H1 (cell line): Measurements from ENCODE around the gene GPC4. TPM values are rescaled to one million over a fixed set of nuclear protein-coding genes. Genes with fewer than 3 reads are reported as not detected.

ENCODE experiments used
- CTCF ChIA-PET: fragments of 300-600 bp; sonication (Branson Sonifier 250); formaldehyde crosslinking; loops from one replicate; lab custom pipeline; 2021; ENCODE audit not compliant: partially characterized antibody; lab: Charles Lee
- POLR2A ChIA-PET: fragments of 300-600 bp; sonication (Branson Sonifier 250); formaldehyde crosslinking; loops from one replicate; lab custom pipeline; 2021; ENCODE audit warnings: inconsistent platforms; ENCODE audit not compliant: partially characterized antibody; lab: Charles Lee
- DNase-seq, 2 experiments: peaks; one replicate each; pipeline versions ENCODE4 v3.0.0 to v3.0.0-alpha.2; 2010 to 2022; ENCODE audit warnings: low spot score in 2 of 2, low read depth in 1 of 2, mixed read lengths in 1 of 2
- FAIRE-seq: peaks from 2 replicates; lab custom pipeline; 2011; peaks lifted over from hg19 to GRCh38; lab: Jason Lieb, UNC
- H2AFZ ChIP-seq: 2 replicates; pipeline ENCODE4 v1.8.1; 2012; ENCODE audit warnings: low read length, inconsistent platforms
- H2AK5ac ChIP-seq: 2 replicates; pipeline ENCODE4 v1.6.1; 2013; ENCODE audit warnings: low read depth, low read length
- H2BK120ac ChIP-seq: replicated peaks from 2 replicates; pipeline ENCODE3; 2013; ENCODE audit warnings: low read depth, low read length, inconsistent platforms
- H2BK12ac ChIP-seq: 2 replicates; pipeline ENCODE4 v1.6.1; 2013; ENCODE audit warnings: low read depth, low read length
- H2BK15ac ChIP-seq: 2 replicates; pipeline ENCODE4 v1.6.1; 2013; ENCODE audit warnings: low read length
- H2BK20ac ChIP-seq: 2 replicates; pipeline ENCODE4 v1.6.1; 2013; ENCODE audit warnings: low read length
- H2BK5ac ChIP-seq: 2 replicates; pipeline ENCODE4 v1.6.1; 2013; ENCODE audit warnings: low read depth, low read length
- H3K14ac ChIP-seq: 2 replicates; pipeline ENCODE4 v1.6.1; 2013; ENCODE audit warnings: inconsistent platforms; ENCODE audit not compliant: insufficient read length
- H3K18ac ChIP-seq: 2 replicates; pipeline ENCODE4 v1.6.1; 2013; ENCODE audit warnings: low read length; ENCODE audit errors: extremely low read depth
- H3K23ac ChIP-seq: 2 replicates; pipeline ENCODE4 v1.6.1; 2013; ENCODE audit warnings: inconsistent platforms; ENCODE audit not compliant: insufficient read length
- H3K23me2 ChIP-seq: 2 replicates; pipeline ENCODE4 v1.6.1; 2013; ENCODE audit warnings: low read depth, low read length
- H3K27ac ChIP-seq: 2 replicates; pipeline ENCODE4 v1.6.1; 2011; ENCODE audit warnings: low read depth, low read length, inconsistent platforms
- H3K27me3 ChIP-seq, 4 experiments: replicated peaks in 1 of 4; 1 replicate in 1 of 4; 2 replicates in 3 of 4; pipeline versions ENCODE4 v1.6.1 to v1.8.1; 2011 to 2013; ENCODE audit warnings: low read length in 3 of 4, mild to moderate bottlenecking in 3 of 4, inconsistent platforms in 2 of 4, mixed read lengths in 2 of 4, moderate library complexity in 1 of 4; ENCODE audit not compliant: control insufficient read depth in 3 of 4, insufficient read depth in 3 of 4; ENCODE audit errors: extremely low read depth in 1 of 4
- H3K36me3 ChIP-seq, 4 experiments: 2 replicates each; pipeline versions ENCODE4 v1.6.1 to v1.8.1; 2011 to 2013; ENCODE audit warnings: mild to moderate bottlenecking in 4 of 4, low read length in 3 of 4, moderate library complexity in 2 of 4, control low read depth in 1 of 4, inconsistent platforms in 1 of 4; ENCODE audit not compliant: insufficient read depth in 4 of 4, control insufficient read depth in 2 of 4
- H3K4ac ChIP-seq: replicated peaks from 2 replicates; pipeline ENCODE3; 2013; ENCODE audit warnings: low read length, low read depth, mixed read lengths, inconsistent platforms; ENCODE audit not compliant: insufficient read length
- H3K4me1 ChIP-seq, 4 experiments: replicated peaks in 1 of 4; 1 replicate in 1 of 4; 2 replicates in 3 of 4; pipeline versions ENCODE4 v1.6.1 to v1.8.1; 2011 to 2013; ENCODE audit warnings: low read length in 3 of 4, inconsistent platforms in 2 of 4, mixed read lengths in 1 of 4; ENCODE audit not compliant: insufficient read depth in 4 of 4, control insufficient read depth in 3 of 4
- H3K4me2 ChIP-seq, 2 experiments: 2 replicates each; pipeline versions ENCODE4 v1.6.1 to v1.8.1; 2011 to 2013; ENCODE audit warnings: low read depth in 2 of 2, low read length in 2 of 2, control low read depth in 1 of 2, inconsistent platforms in 1 of 2, mild to moderate bottlenecking in 1 of 2; ENCODE audit not compliant: insufficient read depth in 1 of 2
- H3K4me3 ChIP-seq, 4 experiments: fragments of 200-600, 300-600 bp in 1 of 4; sonication (generic), shearing (Covaris generic), sonication (Bioruptor Twin) in 1 of 4; 2 replicates each; pipeline versions ENCODE4 v1.5.1 to v1.8.1; 2011 to 2016; ENCODE audit warnings: low read length in 4 of 4, low read depth in 3 of 4, control low read depth in 2 of 4, inconsistent platforms in 2 of 4, mild to moderate bottlenecking in 2 of 4, mixed read lengths in 1 of 4, moderate library complexity in 1 of 4; ENCODE audit not compliant: insufficient read depth in 2 of 4; ENCODE audit errors: extremely low read depth in 1 of 4
- H3K56ac ChIP-seq: replicated peaks from 2 replicates; pipeline ENCODE3; 2013; ENCODE audit warnings: low read depth, mild to moderate bottlenecking, mixed read lengths, low read length, inconsistent platforms; ENCODE audit not compliant: insufficient read length
- H3K79me1 ChIP-seq: 2 replicates; pipeline ENCODE4 v1.6.1; 2013; ENCODE audit warnings: low read depth, low read length, control low read depth
- H3K79me2 ChIP-seq, 2 experiments: 2 replicates each; pipeline versions ENCODE4 v1.6.1 to v1.8.1; 2012 to 2013; ENCODE audit warnings: low read length in 2 of 2, mild to moderate bottlenecking in 2 of 2, inconsistent platforms in 1 of 2; ENCODE audit not compliant: insufficient read depth in 2 of 2, control insufficient read depth in 1 of 2
- H3K9ac ChIP-seq, 4 experiments: replicated peaks in 1 of 4; 1 replicate in 1 of 4; 2 replicates in 3 of 4; pipeline versions ENCODE4 v1.6.1 to v1.8.1; 2011 to 2013; ENCODE audit warnings: low read depth in 3 of 4, low read length in 3 of 4, control low read depth in 2 of 4, mild to moderate bottlenecking in 2 of 4, moderate library complexity in 2 of 4, inconsistent platforms in 1 of 4; ENCODE audit errors: extremely low read depth in 1 of 4
- H3K9me3 ChIP-seq, 2 experiments: 2 replicates each; pipeline versions ENCODE4 v1.6.1 to v1.8.1; 2012 to 2013; ENCODE audit warnings: mild to moderate bottlenecking in 2 of 2, moderate library complexity in 2 of 2, control low read depth in 1 of 2, inconsistent platforms in 1 of 2, low read depth in 1 of 2, low read length in 1 of 2, mixed read lengths in 1 of 2; ENCODE audit not compliant: insufficient read depth in 2 of 2
- H4K20me1 ChIP-seq, 2 experiments: replicated peaks in 1 of 2; 2 replicates each; pipeline versions ENCODE3 to v1.8.1; 2011 to 2013; ENCODE audit warnings: inconsistent platforms in 2 of 2, low read length in 2 of 2, mild to moderate bottlenecking in 1 of 2; ENCODE audit not compliant: insufficient read depth in 2 of 2, control insufficient read depth in 1 of 2
- H4K5ac ChIP-seq: 2 replicates; pipeline ENCODE4 v1.6.1; 2013; ENCODE audit warnings: low read length, low read depth, mixed read lengths, inconsistent platforms; ENCODE audit not compliant: insufficient read length
- H4K8ac ChIP-seq: 2 replicates; pipeline ENCODE4 v1.8.0; 2013; ENCODE audit warnings: mild to moderate bottlenecking, moderate library complexity, low read length, inconsistent platforms; ENCODE audit not compliant: insufficient read depth; ENCODE audit errors: extremely low read depth
- H4K91ac ChIP-seq: replicated peaks from 2 replicates; pipeline ENCODE3; 2013; ENCODE audit warnings: low read length, mixed read lengths, inconsistent platforms; ENCODE audit not compliant: insufficient read length
- CEBPB ChIP-seq: IDR thresholded peaks from 2 replicates; pipeline ENCODE4 v1.6.1; 2012; ENCODE audit warnings: low read depth, low read length
- FOSL1 ChIP-seq: IDR thresholded peaks from 2 replicates; pipeline ENCODE4 v1.6.1; 2011; ENCODE audit warnings: mild to moderate bottlenecking, low read depth, low read length, moderate library complexity; ENCODE audit not compliant: insufficient read depth
- KDM1A ChIP-seq: fragments of 200-600, 300-600 bp; sonication (generic); IDR thresholded peaks from 2 replicates; pipeline ENCODE4 v1.7.1; 2016; ENCODE audit warnings: mild to moderate bottlenecking, low read length, borderline replicate concordance
- RFX5 ChIP-seq: IDR thresholded peaks from 2 replicates; pipeline ENCODE4 v1.6.1; 2011; ENCODE audit warnings: low read depth, low read length, improper control_type of control experiment, borderline replicate concordance
- SP4 ChIP-seq: IDR thresholded peaks from 2 replicates; pipeline ENCODE4 v1.6.1; 2012; ENCODE audit warnings: low read length, inconsistent platforms
- ZNF274 ChIP-seq: IDR thresholded peaks from 2 replicates; pipeline ENCODE4 v1.7.0; 2012; ENCODE audit warnings: low read length, borderline replicate concordance; ENCODE audit errors: extremely low read depth
- WGBS, 2 experiments: shearing (Covaris generic) in 1 of 2; methylation state at CpG; one replicate each; pipeline versions ENCODE4 v1.1.6 to v1.1.7; 2013 to 2015; ENCODE audit warnings: low lambda C conversion rate in 2 of 2, mixed read lengths in 2 of 2, inconsistent platforms in 1 of 2, low coverage in 1 of 2, missing lambda C conversion rate in 1 of 2; ENCODE audit not compliant: insufficient replicate concordance in 2 of 2, insufficient coverage in 1 of 2, insufficient read length in 1 of 2; ENCODE audit errors: extremely low coverage in 1 of 2, missing lambda C conversion rate in 1 of 2; 5-methylcytosine and 5-hydroxymethylcytosine counted together
- polyA plus RNA-seq, 7 experiments: library from polyadenylated mRNA; depleted of rRNA in 3 of 7; stranded (reverse) in 5 of 7; unstranded in 2 of 7; fragments of >200 nt in 5 of 7; fragments of 200-250 nt in 2 of 7; gene quantifications; 1 replicate in 5 of 7; 2 replicates in 1 of 7; 4 replicates in 1 of 7; pipeline versions ENCODE4 v1.2.1 to v1.2.3, GENCODE V29; 2011 to 2013; ENCODE audit warnings: missing spikeins in 2 of 7, mixed read lengths in 2 of 7
- total RNA-seq: library from RNA; stranded (reverse); fragmentation: NEBNext Ultra II Directional; extraction: Animal tissue kit (Norgen Biotek cat#: 25700); gene quantifications from 2 replicates; pipeline ENCODE4 v1.2.1, GENCODE V29; 2021

Gene GPC4
- total and polyA plus RNA-seq, 2 of the 8 experiments (the other 6 are each of a cell fraction or from before 2014, with no cell fraction given): 46.8 to 230 TPM

- no peak overlapping the region for H3K4me3 ChIP-seq
These were observed 13.8 kb downstream of the GPC4 start for GRCh38 chrX:133401536-133401935.

More at GRCh38 chrX:133401536-133401935, 13.8 kb downstream of the GPC4 start:
- FAIRE-seq: no peak
- no peak overlapping the region for H3K4me2 ChIP-seq
- no peak overlapping the region for H4K8ac ChIP-seq
- no peak overlapping the region for H4K5ac ChIP-seq
- 0 out of 7 replicates have a peak, but pooled peaks cover 0 to 2% (median 0%) of the 10 kb centered on the region in 4 experiments for H3K4me1 ChIP-seq
- H2AK5ac ChIP-seq: no peak overlapping the region
- H3K27ac ChIP-seq: no peak overlapping the region
- H3K79me1 ChIP-seq: 0 out of 2 replicates have a peak, but pooled peaks cover 2% of the 10 kb centered on the region
- H3K14ac ChIP-seq: no peak overlapping the region
- WGBS, 2 experiments: 94% methylated on average over 1 of the region's 1 CpG; no CpG with 5 or more reads in 1 of the 2 experiments
- TF ChIP-seq KDM1A (no peak), CEBPB (no peak), FOSL1 (no peak), RFX5 (no peak), SP4 (no peak), ZNF274 (no peak)
- DNase-seq: no peak
- H3K9ac ChIP-seq: no peak overlapping the region
- H3K9me3 ChIP-seq: no peaks in the 10 kb centered on the region
- H3K23ac ChIP-seq: no peak overlapping the region
- no peak overlapping the region for H3K4ac ChIP-seq
- H3K27me3 ChIP-seq: no peaks in the 10 kb centered on the region
- H3K56ac ChIP-seq: no peak overlapping the region
- H3K18ac ChIP-seq: no peak overlapping the region
- no peaks in the 10 kb centered on the region for H3K23me2 ChIP-seq
- no peak overlapping the region for H4K91ac ChIP-seq
- H2BK120ac ChIP-seq: no peak overlapping the region
- H3K79me2 ChIP-seq: peaks cover 5 to 97% of the 10 kb centered on the region in 2 experiments
- H2BK20ac ChIP-seq: no peak overlapping the region
- no peak overlapping the region for H2AFZ ChIP-seq
- CTCF ChIA-PET: interaction anchor here (1.1 kb wide), 1 partner anchor 130 kb away, joined by 3 read pairs; no protein-coding TSS in a partner anchor
- H2BK15ac ChIP-seq: no peak overlapping the region
- POLR2A ChIA-PET: no interaction called here
- H2BK12ac ChIP-seq: no peak overlapping the region
- H4K20me1 ChIP-seq: peaks cover 3 to 7% of the 10 kb centered on the region in 2 experiments
- no peak overlapping the region for H2BK5ac ChIP-seq
- peaks cover 0 to 26% (median 9%) of the 10 kb centered on the region in 4 experiments; a peak in 3 of 8 replicates for H3K36me3 ChIP-seq
